Psoas muscle (tissue), 8 donors: ENCODE data around the gene ERO1B. TPM values are rescaled to one million over a fixed set of nuclear protein-coding genes. Genes with fewer than 3 reads are reported as not detected.
"Not testable (repeated sequence)": the region's sequence is repeated elsewhere in the genome, so short reads cannot be mapped to it uniquely, and the experiment has no call there.

Source experiments
- ATAC-seq, 4 donors: fragments of 200-7000 bp; cut with Tn5 transposase; one replicate each; pipeline ENCODE4 v1.9.1; 2020; ENCODE audit warnings: moderate library complexity in 3 of 4, mild to moderate bottlenecking in 2 of 4
- DNase-seq, 2 donors: peaks; one replicate each; pipeline ENCODE4 v3.0.0-alpha.2; 2020
- H3K27ac ChIP-seq: fragments of 200-600 bp; one replicate; pipeline ENCODE4 v1.8.0; 2022
- H3K27me3 ChIP-seq, 3 donors: fragments of 200-600 bp in 1 of 3; one replicate each; pipeline versions ENCODE4 v1.6.1 to v1.8.0; 2013 to 2022; ENCODE audit warnings: low read length in 2 of 3, mild to moderate bottlenecking in 2 of 3, moderate library complexity in 1 of 3; ENCODE audit not compliant: insufficient read depth in 3 of 3
- H3K36me3 ChIP-seq, 2 donors: fragments of 200-600 bp in 1 of 2; one replicate each; pipeline versions ENCODE4 v1.6.1 to v1.8.0; 2013 to 2022; ENCODE audit warnings: low read depth in 1 of 2, mild to moderate bottlenecking in 1 of 2, moderate library complexity in 1 of 2; ENCODE audit not compliant: insufficient read depth in 1 of 2
- H3K4me1 ChIP-seq: fragments of 200-600 bp; one replicate; pipeline ENCODE4 v1.8.0; 2022
- H3K4me3 ChIP-seq: fragments of 200-600 bp; one replicate; pipeline ENCODE4 v1.8.0; 2022; ENCODE audit warnings: mild to moderate bottlenecking
- H3K9me3 ChIP-seq: fragments of 200-600 bp; one replicate; pipeline ENCODE4 v1.8.0; 2022
- WGBS, 3 donors: extraction: QIAGEN DNeasy Blood & Tissue Kit; methylation state at CpG; one replicate each; pipeline versions ENCODE4 v1.1.6 to v1.1.7; 2013; 5-methylcytosine and 5-hydroxymethylcytosine counted together
- intact Hi-C, 2 donors: fragments of 100-400 bp; cut with DNase I; formaldehyde crosslinking; loops; one replicate each; pipeline versions ENCODE4 v1.11.0 to v1.14.2; 2022
- long read RNA-seq, 2 donors: library from polyadenylated mRNA; unstranded; transcript quantifications; one replicate each; pipeline ENCODE4 v2.0.0, GENCODE V29; 2021
- polyA plus RNA-seq, 3 donors: library from polyadenylated mRNA; stranded (reverse); fragments of 200-250 nt; gene quantifications; one replicate each; pipeline ENCODE4 v1.2.3, GENCODE V29; 2013
- total RNA-seq, 4 donors: library from RNA; stranded (reverse); fragmentation: NEBNext Ultra II Directional in 2 of 4; extraction: Animal tissue kit (Norgen Biotek cat#: 25700) in 2 of 4; gene quantifications; one replicate each; pipeline versions ENCODE4 v1.2.1 to v1.2.4, GENCODE V29; 2021 to 2023
- TF ChIP-seq, protein P1 (sequence below): fragments of 200-600 bp; IDR thresholded peaks from one replicate; pipeline ENCODE4 v1.8.0; 2022; ENCODE audit warnings: antibody characterized with exemption
- donor health status: healthy with polysubstance abuse.
- donor health status: DM: no; HTN: no; CAD: no; lungs with moderate emphysema.
- donor health status: Bipolar disorder and iron deficiency.
- donor health status: healthy.
- donor health status: DM: yes; HTN: yes; CAD: no.
- donor health status: DM: no; HTN: no; CAD: no.
- donor health status: DM: no; HTN: no; CAD: no.
- donor health status: DM: yes; HTN: yes; CAD: no.

The ERO1B gene
- total RNA-seq (1 to 10 TPM; 2.6 to 6.0 (median 2.6) TPM), polyA plus RNA-seq (1 to 10 TPM; 1.3 to 2.8 (median 2.2) TPM)
- long read RNA-seq, donor 1, partial matches to known transcripts = 1 of 3 reads
- long read RNA-seq, donor 1, other reads (novel, unspliced or antisense) = 2 of 3 reads
- long read RNA-seq, donor 2, partial matches to known transcripts = 0 of 5 reads
- long read RNA-seq, donor 2, other reads (novel, unspliced or antisense) = 5 of 5 reads

GRCh38 chr1:236281654-236282424, at the start of gene ERO1B:
ERO1B (minus strand) TSS chr1:236281958; CDS start chr1:236281783, 175 bp downstream.
- Histone ChIP-seq H3K9me3 (no peaks in the 10 kb centered on the region), H3K36me3 (no peaks in the 10 kb centered on the region), H3K4me1 (peaks cover 7% of the 10 kb centered on the region), H3K4me3 (peak within 1 kb of the TSS; percentile 84), H3K27ac (peak within 1 kb of the TSS; percentile 84), H3K27me3 (peaks cover 0 to 12% (median 0%) of the 10 kb centered on the region in 3 donors)
- TF ChIP-seq, protein P1, sequence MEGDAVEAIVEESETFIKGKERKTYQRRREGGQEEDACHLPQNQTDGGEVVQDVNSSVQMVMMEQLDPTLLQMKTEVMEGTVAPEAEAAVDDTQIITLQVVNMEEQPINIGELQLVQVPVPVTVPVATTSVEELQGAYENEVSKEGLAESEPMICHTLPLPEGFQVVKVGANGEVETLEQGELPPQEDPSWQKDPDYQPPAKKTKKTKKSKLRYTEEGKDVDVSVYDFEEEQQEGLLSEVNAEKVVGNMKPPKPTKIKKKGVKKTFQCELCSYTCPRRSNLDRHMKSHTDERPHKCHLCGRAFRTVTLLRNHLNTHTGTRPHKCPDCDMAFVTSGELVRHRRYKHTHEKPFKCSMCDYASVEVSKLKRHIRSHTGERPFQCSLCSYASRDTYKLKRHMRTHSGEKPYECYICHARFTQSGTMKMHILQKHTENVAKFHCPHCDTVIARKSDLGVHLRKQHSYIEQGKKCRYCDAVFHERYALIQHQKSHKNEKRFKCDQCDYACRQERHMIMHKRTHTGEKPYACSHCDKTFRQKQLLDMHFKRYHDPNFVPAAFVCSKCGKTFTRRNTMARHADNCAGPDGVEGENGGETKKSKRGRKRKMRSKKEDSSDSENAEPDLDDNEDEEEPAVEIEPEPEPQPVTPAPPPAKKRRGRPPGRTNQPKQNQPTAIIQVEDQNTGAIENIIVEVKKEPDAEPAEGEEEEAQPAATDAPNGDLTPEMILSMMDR = no peak
- peak; percentile 98 for DNase-seq
- 0 to 1% (median 1%) methylated on average over 66 to 81 of the region's 81 CpGs for WGBS, 3 donors
- ATAC-seq = peak; percentile 99 to 100 (median 100)
- intact Hi-C loops = loop anchor here in 1 of 2 donors (5.0 to 10.0 kb wide), 2 partner anchors 177 to 240 kb away; partner anchors contain the start of gene LGALS8

DNA sequence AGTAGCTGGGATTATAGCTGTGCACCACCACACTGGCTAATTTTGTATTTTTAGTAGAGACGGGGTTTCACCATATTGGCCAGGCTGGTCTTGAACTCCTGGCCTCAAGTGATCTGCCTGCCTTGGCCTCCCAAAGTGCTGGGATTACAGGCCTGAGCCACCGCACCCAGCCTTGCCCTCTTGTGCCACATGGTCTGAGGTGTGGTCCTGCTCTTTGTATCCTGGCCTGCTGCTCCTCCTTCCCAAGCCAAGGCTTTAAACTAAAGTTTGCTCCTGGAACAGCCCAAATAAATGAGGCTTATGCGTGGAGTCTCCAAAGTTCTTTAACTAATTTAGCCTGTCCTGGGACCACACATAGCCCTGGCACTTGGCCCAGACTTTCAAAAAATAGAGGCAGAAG, 49.7 kb upstream of the ERO1B start:
- H3K27me3 ChIP-seq, H3K4me3 ChIP-seq, H3K27ac ChIP-seq, H3K36me3 ChIP-seq, ATAC-seq, H3K9me3 ChIP-seq, H3K4me1 ChIP-seq, DNase-seq: not testable (repeated sequence)
- WGBS, 3 donors = 58 to 72% (median 66%) methylated on average over 3 of the region's 3 CpGs
- intact Hi-C loops = loop anchor here in 1 of 2 donors (10.0 kb wide), 1 partner anchor 63 kb away; the partner anchor contains the start of gene EDARADD

GRCh38 chr1:236326432-236326831, 44.7 kb upstream of the ERO1B start:
- Histone ChIP-seq H3K27ac (no peak overlapping the region), H3K9me3 (peaks cover 5% of the 10 kb centered on the region), H3K4me3 (no peak overlapping the region), H3K36me3 (no peaks in the 10 kb centered on the region), H3K27me3 (no peaks in the 10 kb centered on the region), H3K4me1 (no peaks in the 10 kb centered on the region)
- TF ChIP-seq, protein P1 = no peak
- DNase-seq (no peak), ATAC-seq (no peak)
- intact Hi-C loops = no loop called here
- 0 to 50% (median 35%) methylated on average over 1 of the region's 1 CpG for whole genome bisulfite sequencing, 3 donors

GRCh38 chr1:236325567-236325966, 43.8 kb upstream of the ERO1B start:
- 87 to 94% (median 88%) methylated on average over 2 of the region's 2 CpGs for WGBS, 3 donors
- no peak for ATAC-seq
- TF ChIP-seq, protein P1 = no peak

GRCh38 chr1:236323819-236324411, 42.2 kb upstream of the ERO1B start:
- no peaks in the 10 kb centered on the region for H3K27me3 ChIP-seq
- TF ChIP-seq, protein P1 = no peak
- ATAC-seq (no peak), DNase-seq (no peak)
- peaks cover 5% of the 10 kb centered on the region for H3K9me3 ChIP-seq
- H3K4me1 ChIP-seq = no peaks in the 10 kb centered on the region
- H3K27ac ChIP-seq = no peak overlapping the region
- no peaks in the 10 kb centered on the region for H3K36me3 ChIP-seq
- intact Hi-C loops = no loop called here
- no peak overlapping the region for H3K4me3 ChIP-seq

More at GRCh38 chr1:236325567-236325966, 43.8 kb upstream of the ERO1B start:
- H3K27ac ChIP-seq = no peak overlapping the region
- peaks cover 5% of the 10 kb centered on the region for H3K9me3 ChIP-seq
- no peaks in the 10 kb centered on the region for H3K4me1 ChIP-seq
- H3K4me3 ChIP-seq = no peak overlapping the region
- intact Hi-C loops = no loop called here
- no peaks in the 10 kb centered on the region for H3K27me3 ChIP-seq
- no peak for DNase-seq
- H3K36me3 ChIP-seq = no peaks in the 10 kb centered on the region
